Right cardiac atrium (tissue), 5 donors: Measurements from ENCODE around the gene TRIM23. TPM values are rescaled to one million over a fixed set of nuclear protein-coding genes. Genes with fewer than 3 reads are reported as not detected.
"Not testable (repeated sequence)": the region's sequence is repeated elsewhere in the genome, so short reads cannot be mapped to it uniquely, and the experiment has no call there.

Source experiments
- ATAC-seq, 2 donors: fragments of 200-7000 bp; cut with Tn5 transposase; one replicate each; pipeline versions ENCODE4 v1.8.0 to v1.9.1; 2020; ENCODE audit warnings: moderate library complexity in 2 of 2, mild to moderate bottlenecking in 1 of 2
- DNase-seq, 3 donors: peaks; one replicate each; pipeline ENCODE4 v3.0.0-alpha.2; 2020
- H3K27ac ChIP-seq: one replicate; pipeline ENCODE4 v1.5.1; 2013; ENCODE audit warnings: mild to moderate bottlenecking, low read length, control low read depth, moderate library complexity
- H3K27me3 ChIP-seq: one replicate; pipeline ENCODE4 v1.6.1; 2013; ENCODE audit not compliant: control insufficient read depth, insufficient read depth
- H3K4me1 ChIP-seq: one replicate; pipeline ENCODE4 v1.6.1; 2013; ENCODE audit warnings: low read length; ENCODE audit not compliant: control insufficient read depth, insufficient read depth
- H3K4me3 ChIP-seq: one replicate; pipeline ENCODE4 v1.5.1; 2013; ENCODE audit warnings: low read length, control low read depth
- H3K9me3 ChIP-seq: one replicate; pipeline ENCODE4 v1.6.1; 2013; ENCODE audit warnings: low read length; ENCODE audit not compliant: control insufficient read depth
- WGBS: extraction: QIAGEN DNeasy Blood & Tissue Kit; methylation state at CpG from one replicate; pipeline ENCODE4 v1.1.7; 2013; 5-methylcytosine and 5-hydroxymethylcytosine counted together
- intact Hi-C, 4 donors: fragments of 100-400 bp; cut with DNase I; formaldehyde crosslinking; loops; one replicate each; pipeline versions ENCODE4 v1.11.0 to v1.14.0; 2022 to 2023
- polyA plus RNA-seq: library from polyadenylated mRNA; stranded (reverse); fragments of 200-250 nt; gene quantifications from one replicate; pipeline ENCODE4 v1.2.3, GENCODE V29; 2013
- total RNA-seq, 4 donors: library from RNA; stranded (reverse); fragmentation: NEBNext Ultra II Directional; extraction: Animal tissue kit (Norgen Biotek cat#: 25700); gene quantifications; one replicate each; pipeline ENCODE4 v1.2.1, GENCODE V29; 2021
- donor health status: healthy with polysubstance abuse.
- donor health status: DM: no; HTN: yes; CAD: no.
- donor health status: DM: no; HTN: no; CAD: no.
- donor health status: DM: no; HTN: yes; CAD: no; lungs with severe emphysema.
- donor health status: DM: yes; HTN: yes; CAD: no.

Gene TRIM23
- total and polyA plus RNA-seq, 5 donors = 6.5 to 19.1 (median 18.4) TPM

DNA sequence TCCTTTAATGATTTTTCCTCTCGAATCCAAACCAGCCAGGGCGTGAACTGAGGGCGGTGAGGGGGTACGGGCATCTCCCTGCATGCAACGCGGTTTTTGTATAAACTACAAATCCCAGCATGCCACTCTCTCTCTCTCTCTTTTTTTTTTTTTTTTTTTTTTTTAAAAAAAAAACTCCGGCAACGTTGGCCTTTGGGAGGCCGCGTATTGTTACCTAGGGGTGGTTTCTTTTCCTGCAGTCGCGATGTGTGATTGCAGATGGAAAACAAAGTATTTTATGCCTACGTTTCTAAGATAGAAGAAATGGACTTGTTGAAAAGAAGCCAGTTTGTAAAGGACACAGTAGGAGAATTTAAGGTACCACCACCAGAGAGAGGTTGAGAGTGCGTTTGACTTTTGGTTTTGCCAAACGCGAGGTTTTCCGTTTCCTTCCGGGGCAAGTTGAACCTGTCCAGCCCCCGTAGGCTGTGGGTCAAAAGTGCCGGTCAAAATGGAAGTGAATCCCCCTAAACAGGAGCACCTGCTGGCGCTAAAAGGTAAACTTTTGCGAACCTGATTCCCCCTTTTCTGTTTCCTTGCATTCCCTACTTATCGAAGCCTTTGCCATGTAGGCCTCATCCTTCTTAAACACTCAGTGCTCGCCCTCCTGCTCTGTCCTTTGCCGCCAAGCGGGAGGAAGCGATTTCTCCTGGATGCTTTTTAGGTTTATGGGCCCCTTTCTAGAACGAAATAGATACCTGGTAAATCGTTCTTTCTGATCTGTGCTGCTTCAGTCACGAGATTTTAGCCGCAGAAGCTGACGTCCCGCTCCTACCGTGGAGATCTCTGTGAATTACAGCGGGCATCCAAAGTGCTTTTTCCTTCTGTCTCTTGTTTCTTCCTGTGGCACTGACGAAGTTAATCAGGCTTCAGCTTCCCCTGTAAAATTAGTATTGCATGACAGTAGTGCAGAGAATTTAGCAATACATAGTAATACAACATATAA is 730 bp upstream of the TRIM23 start, which contains the start of the genes SHLD3 and TRAPPC13:
SHLD3 (plus strand) TSS at position 457 of the 985 bp plus-strand sequence. CDS start 4,561 bp downstream, outside the sequence.
TRAPPC13 (plus strand) TSS at position 457 of the 985 bp plus-strand sequence; CDS start at position 491, 34 bp downstream.
- DNase-seq = peak; percentile 81 to 88 (median 85)
- under 1% methylated on average over 36 of the region's 36 CpGs for whole genome bisulfite sequencing
- Histone ChIP-seq H3K27me3 (no peaks in the 10 kb centered on the region), H3K9me3 (no peaks in the 10 kb centered on the region), H3K4me3 (peak within 1 kb of the TSS; percentile 87), H3K4me1 (no peaks in the 10 kb centered on the region), H3K27ac (peak within 1 kb of the TSS; percentile 93)
- intact Hi-C loops = no loop called here
- peak; percentile 95 for ATAC-seq

DNA sequence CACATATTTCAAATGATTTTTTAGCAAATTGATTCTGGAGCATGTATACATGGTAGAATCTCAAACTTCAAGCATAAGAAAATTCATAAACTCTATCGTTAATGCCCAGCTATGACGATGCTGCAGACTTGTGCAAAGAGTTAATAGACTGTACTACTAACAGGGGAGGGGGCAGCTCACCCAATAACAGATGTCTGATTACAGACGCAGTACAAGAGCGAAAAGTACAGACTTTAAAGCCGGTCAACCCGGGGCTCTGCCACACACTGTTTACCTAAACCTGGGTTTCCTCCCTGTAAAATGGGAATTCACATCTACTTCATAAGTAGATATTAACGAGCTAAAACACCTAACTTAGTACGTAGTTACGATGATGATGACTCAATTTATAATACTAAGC is 651 bp downstream of the TRIM23 start:
- Histone ChIP-seq H3K4me1 (no peaks in the 10 kb centered on the region), H3K27ac (no peak overlapping the region), H3K4me3 (peak overlapping the region; percentile 87), H3K27me3 (no peaks in the 10 kb centered on the region), H3K9me3 (no peaks in the 10 kb centered on the region)
- 3% methylated on average over 9 of the region's 9 CpGs for WGBS
- DNase-seq (no peak), ATAC-seq (no peak)
- intact Hi-C loops = no loop called here

DNA sequence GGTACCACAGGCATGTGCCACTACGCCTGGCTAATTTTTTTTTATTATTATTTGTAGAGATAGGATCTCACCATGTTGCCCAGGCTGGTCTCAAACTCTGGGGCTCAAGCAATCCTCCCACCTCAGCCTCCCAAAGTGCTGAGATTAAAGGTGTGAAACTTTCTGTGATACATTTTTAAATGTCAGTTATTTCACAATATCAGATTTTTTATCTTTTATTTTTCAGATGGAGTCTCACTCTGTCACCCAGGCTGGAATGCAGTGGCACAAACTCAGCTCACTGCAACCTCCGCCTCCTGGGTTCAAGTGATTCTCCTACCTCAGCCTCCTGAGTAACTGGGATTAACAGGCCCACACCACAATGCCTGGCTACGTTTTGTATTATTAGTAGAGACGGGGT is 2.2 kb downstream of the TRIM23 start:
- H3K9me3 ChIP-seq, H3K4me1 ChIP-seq, ATAC-seq, H3K27me3 ChIP-seq, DNase-seq, H3K27ac ChIP-seq, H3K4me3 ChIP-seq, intact Hi-C loops: not testable (repeated sequence)
- WGBS = 85% methylated on average over 4 of the region's 4 CpGs

DNA sequence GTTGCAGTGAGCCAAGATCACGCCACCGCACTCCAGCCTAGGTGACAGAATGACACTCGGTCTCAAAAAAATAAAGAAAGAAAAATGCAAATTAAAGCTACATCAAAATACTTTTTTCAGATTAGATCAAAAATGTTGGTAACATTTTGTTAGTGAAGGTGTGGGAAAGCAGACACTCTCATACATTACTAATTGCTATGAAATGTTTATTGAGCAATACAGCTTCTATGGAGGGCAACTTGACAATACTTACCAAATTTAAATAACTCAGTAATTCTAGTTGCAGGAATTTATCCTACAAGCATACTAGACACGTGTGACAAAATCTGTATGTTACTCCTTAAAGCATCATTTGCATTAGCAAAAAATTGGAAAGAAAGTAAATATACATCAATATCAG is 4.1 kb downstream of the TRIM23 start:
- H3K4me1 ChIP-seq = no peaks in the 10 kb centered on the region
- no peak overlapping the region for H3K4me3 ChIP-seq
- 87% methylated on average over 4 of the region's 4 CpGs for WGBS
- no peak overlapping the region for H3K27ac ChIP-seq
- no peak for DNase-seq
- H3K27me3 ChIP-seq = no peaks in the 10 kb centered on the region
- intact Hi-C loops = no loop called here
- no peaks in the 10 kb centered on the region for H3K9me3 ChIP-seq
- ATAC-seq = no peak

DNA sequence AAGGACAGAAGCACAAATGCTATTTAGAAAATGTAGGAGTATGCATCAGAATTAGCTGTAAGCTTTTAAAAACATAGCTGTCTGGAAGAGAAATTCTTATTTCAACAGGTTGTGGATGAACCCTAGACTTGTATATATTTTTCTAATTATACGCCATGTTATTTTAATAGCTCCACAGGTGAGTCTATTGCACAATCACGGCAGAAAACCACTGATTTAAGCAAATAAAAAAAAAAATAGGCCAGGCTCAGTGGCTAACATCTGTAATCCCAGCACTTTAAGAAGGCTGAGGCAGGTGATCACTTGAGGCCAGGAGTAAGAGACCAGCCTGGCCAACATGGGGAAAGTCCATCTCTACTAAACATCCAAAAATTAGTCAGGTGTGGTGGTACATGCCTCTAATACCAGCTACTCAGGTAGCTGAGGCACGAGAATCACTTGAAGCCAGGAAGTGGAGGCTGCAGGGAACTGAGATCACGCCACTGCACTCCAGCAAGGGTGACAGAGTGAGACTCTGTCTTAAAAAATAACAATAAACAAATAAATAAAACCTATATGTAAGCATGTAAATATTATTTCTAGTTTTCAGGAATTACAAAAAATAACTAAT is 11.7 kb downstream of the TRIM23 start:
- intact Hi-C loops = no loop called here
- DNase-seq = no peak
- Histone ChIP-seq H3K27me3 (no peaks in the 10 kb centered on the region), H3K4me3 (no peak overlapping the region), H3K27ac (no peak overlapping the region), H3K4me1 (no peaks in the 10 kb centered on the region), H3K9me3 (no peaks in the 10 kb centered on the region)
- WGBS = 91% methylated on average over 4 of the region's 4 CpGs
- no peak for ATAC-seq

DNA sequence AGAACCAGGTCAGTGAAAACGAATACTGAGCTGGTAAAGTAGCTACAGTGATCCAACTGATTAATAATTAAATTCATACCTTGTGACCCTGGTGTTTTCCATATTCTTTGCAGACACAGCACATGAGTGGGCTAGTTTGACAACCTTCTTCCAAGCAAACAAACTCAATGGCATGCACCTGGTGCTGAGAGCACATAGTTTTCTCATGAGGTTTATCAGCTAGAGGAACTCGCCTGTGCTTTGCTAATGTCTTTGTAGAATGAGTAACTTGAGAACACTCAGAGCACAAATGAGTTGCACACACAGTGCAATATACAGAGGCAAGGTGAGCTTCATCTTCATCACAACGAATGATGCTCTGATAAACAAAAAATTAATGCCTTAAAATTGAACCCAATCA is 12.6 kb downstream of the TRIM23 start:
- no peak for DNase-seq
- H3K27ac ChIP-seq = no peak overlapping the region
- WGBS = 80% methylated on average over 3 of the region's 3 CpGs
- H3K4me1 ChIP-seq = no peaks in the 10 kb centered on the region
- no peaks in the 10 kb centered on the region for H3K27me3 ChIP-seq
- H3K9me3 ChIP-seq = no peaks in the 10 kb centered on the region
- intact Hi-C loops = no loop called here
- H3K4me3 ChIP-seq = no peak overlapping the region
- no peak for ATAC-seq

DNA sequence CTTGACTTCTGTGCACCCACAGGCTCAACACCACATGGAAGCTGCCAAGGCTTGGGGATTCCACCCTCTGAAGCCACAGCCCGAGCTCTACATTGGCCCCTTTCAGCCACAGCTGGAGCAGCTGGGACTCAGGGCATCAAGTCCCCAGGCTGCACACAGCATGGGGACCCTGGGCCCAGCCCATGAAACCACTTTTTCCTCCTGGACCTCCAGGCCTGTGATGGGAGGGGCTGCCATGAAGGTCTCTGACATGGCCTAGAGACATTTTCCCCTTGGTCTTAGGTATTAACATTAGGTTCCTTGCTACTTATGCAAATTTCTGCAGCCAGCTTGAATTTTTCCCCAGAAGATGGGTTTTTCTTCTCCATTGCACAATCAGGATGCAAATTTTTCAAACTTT is 22.4 kb downstream of the TRIM23 start:
- H3K4me3 ChIP-seq, H3K27ac ChIP-seq, ATAC-seq, H3K4me1 ChIP-seq, intact Hi-C loops, H3K9me3 ChIP-seq, DNase-seq, H3K27me3 ChIP-seq: not testable (repeated sequence)
- 94% methylated on average over 1 of the region's 1 CpG for WGBS

DNA sequence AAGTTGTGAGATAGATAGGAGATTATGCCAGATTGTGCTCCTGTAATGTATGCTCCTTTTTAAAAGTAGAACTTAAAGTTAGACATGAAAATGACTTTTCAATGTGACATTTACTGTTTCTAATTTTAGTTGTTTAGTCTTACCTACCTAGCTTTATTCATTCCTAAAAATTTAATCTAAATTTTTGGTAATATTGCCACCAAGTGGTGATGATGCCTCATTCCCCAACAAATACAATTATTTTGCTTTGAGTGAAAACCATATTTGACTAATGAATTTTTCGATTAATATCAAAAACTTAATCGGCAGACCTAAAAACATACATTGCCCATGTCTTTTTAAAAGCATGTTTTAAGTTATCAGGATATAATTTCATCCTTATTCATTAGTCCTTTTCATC is 35.4 kb downstream of the TRIM23 start:
- H3K27ac ChIP-seq = no peak overlapping the region
- H3K9me3 ChIP-seq = no peaks in the 10 kb centered on the region
- H3K27me3 ChIP-seq = no peaks in the 10 kb centered on the region
- intact Hi-C loops = no loop called here
- 95% methylated on average over 2 of the region's 2 CpGs for WGBS
- DNase-seq = no peak
- H3K4me1 ChIP-seq = no peaks in the 10 kb centered on the region
- ATAC-seq = no peak
- H3K4me3 ChIP-seq = no peak overlapping the region

DNA sequence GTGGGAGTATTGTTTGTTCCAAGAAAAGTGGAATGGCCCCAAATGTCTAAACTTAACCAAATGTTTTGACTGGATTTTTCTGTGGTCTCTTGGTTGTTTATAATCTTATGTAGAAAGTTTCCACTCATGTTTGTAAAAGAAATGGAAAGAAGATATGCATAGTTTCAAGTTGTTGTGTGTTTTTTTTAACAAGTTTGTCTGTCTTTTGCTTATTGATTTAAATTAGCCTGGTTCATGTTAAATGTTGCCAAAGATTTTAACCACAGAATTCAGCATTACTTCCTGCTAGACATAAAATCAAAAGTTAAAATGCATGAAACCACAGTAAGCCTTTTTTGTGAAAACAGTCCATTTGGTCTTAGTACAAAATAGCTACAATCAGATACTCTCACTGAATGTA is 47.0 kb downstream of the TRIM23 start:
- Histone ChIP-seq H3K4me1 (no peaks in the 10 kb centered on the region), H3K9me3 (no peaks in the 10 kb centered on the region), H3K4me3 (no peak overlapping the region), H3K27me3 (no peaks in the 10 kb centered on the region), H3K27ac (no peak overlapping the region)
- intact Hi-C loops = no loop called here
- DNase-seq (no peak), ATAC-seq (no peak)

DNA sequence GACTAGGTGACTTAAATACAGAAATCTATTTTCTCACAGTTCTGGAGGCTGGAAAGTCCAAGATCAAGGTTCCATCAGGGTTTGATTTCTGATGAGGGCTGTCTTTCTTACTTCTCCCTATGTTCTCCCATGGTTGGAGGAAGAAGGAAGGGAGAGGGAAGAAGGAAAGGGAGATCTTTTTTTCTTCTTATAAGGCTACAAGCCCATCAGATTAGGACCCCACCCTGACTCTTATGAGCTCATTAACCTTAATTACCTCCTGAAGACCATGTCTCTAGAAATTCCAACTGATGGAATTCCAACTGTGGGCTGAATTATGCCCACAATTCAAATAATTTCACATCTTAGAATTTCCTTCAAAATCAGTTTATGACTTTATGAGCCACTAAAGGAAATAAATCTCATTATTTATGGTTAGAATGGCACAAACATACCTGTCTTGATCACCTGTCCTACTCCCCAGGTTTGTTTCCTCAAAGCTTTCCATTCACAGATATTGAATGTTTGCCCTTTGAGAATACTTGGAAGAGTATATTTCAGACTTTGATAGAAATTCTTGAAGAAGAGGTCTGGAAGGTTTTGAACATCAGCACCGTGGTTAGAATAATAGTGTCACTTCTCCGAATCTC is 53.4 kb downstream of the TRIM23 start:
- DNase-seq = no peak
- Histone ChIP-seq H3K27ac (no peak overlapping the region), H3K4me3 (no peak overlapping the region), H3K9me3 (no peaks in the 10 kb centered on the region), H3K27me3 (no peaks in the 10 kb centered on the region), H3K4me1 (no peaks in the 10 kb centered on the region)
- WGBS = 92% methylated on average over 2 of the region's 2 CpGs
- no peak for ATAC-seq
- intact Hi-C loops = no loop called here

DNA sequence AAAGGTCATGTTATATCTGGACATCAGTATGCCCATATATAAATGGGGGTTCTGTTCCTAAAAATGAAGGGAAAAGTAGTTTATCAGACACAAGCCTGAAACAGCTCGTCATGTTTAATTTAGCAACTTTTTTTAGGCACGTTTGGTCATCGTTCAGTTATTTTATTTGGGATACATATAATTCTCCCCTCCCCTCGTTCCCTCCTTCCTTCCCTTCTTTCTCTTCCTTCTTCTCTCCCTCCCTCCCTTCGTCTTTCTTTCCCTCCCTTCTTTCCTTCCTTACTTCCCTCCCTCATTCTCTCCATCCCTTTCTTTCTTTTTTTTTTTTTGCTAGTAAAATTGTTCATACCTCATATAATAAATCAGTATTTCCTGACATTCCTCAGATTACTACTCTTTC is 57.6 kb downstream of the TRIM23 start:
- Histone ChIP-seq H3K9me3 (no peaks in the 10 kb centered on the region), H3K4me1 (no peaks in the 10 kb centered on the region), H3K27ac (no peak overlapping the region), H3K27me3 (no peaks in the 10 kb centered on the region), H3K4me3 (no peak overlapping the region)
- intact Hi-C loops = no loop called here
- 68% methylated on average over 5 of the region's 5 CpGs for WGBS
- DNase-seq (no peak), ATAC-seq (no peak)
